Activated gamma-delta T cell treated with anti-CD3 and anti-CD28 coated beads, Interleukin-2, amount 50 U/mL, for 16 hours (primary cell): ENCODE data around the gene ZNF28.
"Not testable (repeated sequence)": the region's sequence is repeated elsewhere in the genome, so short reads cannot be mapped to it uniquely, and the experiment has no call there.

Experiments
- DNase-seq: peaks from one replicate; pipeline ENCODE4 v3.0.0-alpha.2; 2020; ENCODE audit warnings: low read depth

ZNF28 gene

DNA sequence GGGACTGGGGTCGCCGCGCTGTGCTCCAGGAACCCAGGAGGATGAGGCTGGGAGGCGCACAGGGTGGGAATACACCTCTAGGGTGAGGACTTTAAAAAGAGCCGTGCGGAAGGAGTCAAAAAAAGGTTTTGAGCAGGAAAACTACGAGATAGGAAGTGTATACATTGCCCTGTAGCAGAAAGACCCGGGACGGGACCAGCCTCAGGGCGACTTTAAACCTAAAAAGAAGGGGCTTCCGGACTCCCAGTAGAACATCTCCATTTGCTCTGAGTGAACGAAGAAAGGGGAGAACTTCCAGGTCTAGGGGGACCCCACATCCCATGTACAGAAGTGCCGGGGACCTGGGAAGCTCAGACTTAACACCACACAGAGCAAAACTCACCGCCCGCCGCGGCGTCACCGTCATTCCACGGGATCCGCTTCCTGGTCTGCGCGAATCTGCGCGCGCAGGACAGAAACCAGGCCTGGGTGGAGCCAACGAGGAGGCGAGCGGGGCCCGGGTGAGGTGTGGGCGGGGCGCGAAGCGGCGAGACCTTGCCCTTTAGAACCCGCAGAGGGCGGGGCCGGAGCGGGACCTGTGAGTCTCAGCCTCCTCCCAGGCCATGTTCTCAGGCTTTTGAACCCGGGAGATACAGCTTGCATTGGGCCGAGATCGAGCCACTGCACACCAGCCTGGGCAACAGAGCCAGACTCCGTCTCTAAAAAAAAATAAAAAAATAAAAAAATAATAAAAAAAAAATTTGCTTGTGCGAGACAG is at the start of gene ZNF28:
Gene ZNF28, minus strand, starts transcription at position 430 of the 757 bp plus-strand sequence. CDS start 3,675 bp downstream, outside the sequence.
- peak; percentile 43 for DNase-seq

GRCh38 chr19:52868031-52868430 is 46.6 kb upstream of the ZNF28 start:
- not testable (repeated sequence) for DNase-seq

GRCh38 chr19:52857378-52858191 is 36.2 kb upstream of the ZNF28 start, which contains the start of gene ZNF468:
TSS of gene ZNF468 (minus strand) at chr19:52857619. CDS start at chr19:52854272, 3,347 bp downstream.
- DNase-seq, result peak; percentile 60

DNA sequence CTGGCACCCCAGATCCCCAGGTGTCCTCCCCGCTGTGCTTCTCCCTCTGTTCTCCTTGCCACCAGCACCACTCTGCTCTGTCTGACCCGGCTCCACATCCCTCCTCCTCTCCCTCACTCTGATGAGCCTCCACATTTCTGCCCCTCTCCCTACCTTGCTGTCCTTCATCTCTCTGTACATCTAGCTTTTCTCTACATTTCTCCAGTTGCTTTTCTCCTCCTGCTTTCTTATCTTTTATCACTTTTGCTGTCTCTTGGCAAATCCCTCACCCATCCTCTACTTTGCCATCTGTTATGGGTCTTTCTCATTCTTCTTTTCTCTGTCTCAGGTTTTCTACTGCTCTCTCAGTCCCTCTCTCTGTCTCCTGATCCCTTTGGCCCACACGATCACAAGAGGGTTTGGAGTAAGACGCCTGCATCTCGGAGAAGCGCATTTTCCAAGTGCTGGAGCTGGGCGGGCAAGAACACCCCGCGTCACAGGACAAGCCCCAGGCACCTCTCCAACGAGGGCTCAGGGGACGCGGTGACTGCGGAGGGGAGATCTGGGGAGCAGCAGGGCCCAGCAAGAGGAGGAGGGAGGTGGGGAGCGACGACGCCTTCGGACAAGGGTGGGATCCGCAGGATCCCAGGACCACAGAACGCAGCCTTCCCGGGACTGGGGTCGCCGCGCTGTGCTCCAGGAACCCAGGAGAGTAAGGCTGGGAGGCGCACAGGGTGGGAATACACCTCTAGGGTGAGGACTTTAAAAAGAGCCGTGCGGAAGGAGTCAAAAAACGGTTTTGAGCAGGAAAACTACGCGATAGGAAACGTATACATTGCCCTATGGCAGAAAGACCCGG is 35.3 kb upstream of the ZNF28 start:
- not testable (repeated sequence) for DNase-seq

DNA sequence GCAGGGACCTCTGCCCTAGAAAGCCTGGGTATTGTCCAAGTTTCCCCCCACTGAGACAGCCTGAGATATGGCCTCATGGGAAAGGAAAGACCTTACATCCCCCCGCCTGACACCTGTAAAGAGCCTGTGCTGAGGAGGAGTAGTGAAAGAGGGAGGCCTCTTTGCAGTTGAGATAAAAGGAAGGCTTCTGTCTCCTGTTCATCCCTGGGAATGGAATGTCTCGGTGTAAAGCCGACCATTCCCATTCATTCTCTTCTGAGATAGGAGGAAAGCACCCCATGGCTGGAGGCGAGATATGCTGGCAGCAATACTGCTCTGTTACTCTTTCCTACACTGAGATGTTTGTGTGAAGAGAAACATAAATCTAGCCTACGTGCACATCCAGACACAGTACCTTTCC is 25.9 kb upstream of the ZNF28 start:
- not testable (repeated sequence) for DNase-seq

DNA sequence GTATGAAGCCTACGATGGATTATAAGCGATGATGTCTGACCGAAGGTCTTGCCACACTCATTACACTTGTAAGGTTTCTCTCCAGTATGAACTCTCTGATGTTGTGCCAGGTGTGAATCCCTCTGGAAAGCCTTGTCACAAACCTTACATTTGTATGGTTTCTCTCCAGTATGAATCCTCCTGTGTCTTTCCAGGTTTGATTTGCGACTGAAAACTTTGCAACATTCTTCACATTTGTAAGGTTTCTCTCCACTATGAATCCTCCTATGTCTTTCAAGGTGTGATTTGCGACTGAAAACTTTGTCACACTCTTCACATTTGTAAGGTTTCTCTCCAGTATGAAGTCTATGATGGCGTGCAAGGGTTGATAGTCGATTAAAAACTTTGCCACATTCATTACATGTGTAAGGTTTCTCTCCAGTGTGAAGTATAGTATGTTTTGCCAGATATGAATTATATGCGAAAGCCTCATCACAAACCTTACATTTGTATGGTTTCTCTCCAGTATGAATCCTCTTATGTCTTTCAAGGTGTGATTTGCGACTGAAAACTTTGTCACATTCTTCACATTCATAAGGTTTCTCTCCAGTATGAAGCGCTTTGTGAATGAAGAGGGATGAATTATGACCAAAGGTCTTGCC is 19.5 kb upstream of the ZNF28 start:
- DNase-seq, result not testable (repeated sequence)

DNA sequence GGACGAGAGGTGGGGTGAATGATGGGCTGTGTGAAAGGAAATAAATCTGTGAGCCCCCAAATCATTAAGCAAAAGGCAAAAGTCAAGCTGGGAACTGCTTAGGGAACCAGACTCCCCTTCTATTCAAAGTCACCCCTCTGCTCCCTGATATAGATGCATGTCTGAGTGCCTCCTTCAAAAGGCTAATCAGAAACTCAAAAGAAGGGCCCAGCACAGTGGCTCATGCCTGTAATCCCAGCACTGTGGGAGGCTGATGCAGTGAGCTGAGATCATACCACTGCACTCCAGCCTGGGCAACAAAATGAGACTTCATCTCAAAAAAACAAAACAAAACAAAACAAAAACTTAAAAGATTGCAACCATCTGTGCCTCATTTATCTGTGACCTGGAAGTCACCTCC is 12.9 kb upstream of the ZNF28 start:
- DNase-seq, result not testable (repeated sequence)

- DNase-seq, result not testable (repeated sequence)
These were observed 12.1 kb upstream of the ZNF28 start for GRCh38 chr19:52833541-52833940.

DNA sequence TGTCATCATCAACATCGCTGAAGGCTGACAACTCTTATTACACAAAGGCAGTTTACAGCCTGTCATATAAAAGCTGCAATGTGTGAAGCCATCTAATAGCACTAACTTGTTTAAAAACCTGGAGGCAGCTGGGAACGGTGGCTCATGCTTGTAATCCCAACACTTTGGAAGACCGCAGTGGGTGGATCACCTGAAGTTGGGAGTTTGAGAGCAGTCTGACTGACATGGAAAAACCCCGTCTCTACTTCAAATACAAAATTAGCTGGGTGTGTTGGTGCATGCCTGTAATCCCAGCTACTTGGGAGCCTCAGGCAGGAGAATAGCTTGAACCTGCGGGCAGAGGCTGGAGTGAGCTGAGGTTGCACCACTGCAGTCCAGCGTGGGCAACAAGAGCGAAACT is 8.4 kb upstream of the ZNF28 start:
- not testable (repeated sequence) for DNase-seq

GRCh38 chr19:52825765-52826164 is 4.3 kb upstream of the ZNF28 start:
- no peak for DNase-seq

GRCh38 chr19:52823676-52824075 is 2.2 kb upstream of the ZNF28 start:
- DNase-seq, result no peak

GRCh38 chr19:52820472-52821203 is 795 bp downstream of the ZNF28 start:
- DNase-seq, result not testable (repeated sequence)

DNA sequence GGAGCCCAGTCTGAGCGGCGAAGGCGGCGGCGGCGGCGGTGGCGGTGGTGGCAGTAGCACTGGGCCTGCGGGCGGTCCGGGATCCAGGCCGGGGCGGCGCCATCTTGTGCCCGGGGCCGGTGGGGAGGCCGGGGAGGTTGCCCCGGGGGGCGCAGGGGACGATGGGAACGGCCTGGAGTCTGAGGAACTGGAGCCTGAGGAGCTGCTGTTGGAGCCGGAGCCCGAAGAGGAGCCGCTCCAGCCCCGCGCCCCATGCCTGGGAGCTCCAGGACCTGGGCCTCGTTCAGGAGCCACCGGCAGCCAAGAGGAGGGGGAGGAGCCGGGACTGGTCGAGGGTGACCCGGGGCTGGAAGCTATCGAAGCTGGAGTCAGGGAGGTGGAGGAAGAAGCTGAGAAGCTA is 11.6 kb downstream of the ZNF28 start:
- no peak for DNase-seq

DNA sequence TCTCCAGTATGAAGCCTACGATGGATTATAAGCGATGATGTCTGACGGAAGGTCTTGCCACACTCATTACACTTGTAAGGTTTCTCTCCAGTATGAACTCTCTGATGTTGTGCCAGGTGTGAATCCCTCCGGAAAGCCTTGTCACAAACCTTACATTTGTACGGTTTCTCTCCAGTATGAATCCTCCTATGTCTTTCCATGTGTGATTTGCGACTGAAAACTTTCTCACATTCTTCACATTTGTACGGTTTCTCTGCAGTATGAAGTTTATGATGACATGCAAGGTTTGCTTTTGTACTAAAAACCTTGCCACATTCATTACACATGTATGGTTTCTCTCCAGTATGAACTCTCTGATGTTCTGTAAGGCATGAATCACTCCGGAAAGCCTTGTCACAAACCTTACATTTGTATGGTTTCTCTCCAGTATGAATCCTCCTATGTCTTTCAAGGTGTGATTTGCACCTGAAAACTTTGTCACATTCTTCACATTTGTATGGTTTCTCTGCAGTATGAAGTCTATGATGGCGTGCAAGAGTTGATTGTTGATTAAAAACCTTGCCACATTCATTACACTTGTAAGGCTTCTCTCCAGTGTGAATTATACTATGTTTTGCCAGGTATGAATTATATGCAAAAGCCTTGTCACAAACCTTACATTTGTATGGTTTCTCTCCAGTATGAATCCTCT is 21.3 kb downstream of the ZNF28 start:
- not testable (repeated sequence) for DNase-seq

DNA sequence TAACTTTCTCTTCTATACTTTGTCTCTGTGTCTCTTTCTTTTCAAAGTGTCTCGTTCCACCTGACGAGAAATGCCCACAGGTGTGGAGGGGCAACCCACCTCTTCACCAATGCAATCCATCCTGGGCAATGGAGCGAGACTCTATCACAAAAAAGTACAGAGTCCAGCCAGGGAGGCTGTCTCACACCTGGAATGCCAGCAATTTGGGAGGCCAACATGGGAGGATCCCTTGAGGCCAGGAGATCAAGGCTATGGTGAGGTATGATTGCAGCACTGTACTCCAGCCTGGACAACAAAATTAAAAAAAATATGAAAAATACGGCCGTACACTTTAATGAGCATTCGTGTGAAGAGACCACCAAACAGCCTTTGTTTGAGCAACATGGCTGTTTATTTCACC is 32.0 kb downstream of the ZNF28 start:
- no peak for DNase-seq

DNA sequence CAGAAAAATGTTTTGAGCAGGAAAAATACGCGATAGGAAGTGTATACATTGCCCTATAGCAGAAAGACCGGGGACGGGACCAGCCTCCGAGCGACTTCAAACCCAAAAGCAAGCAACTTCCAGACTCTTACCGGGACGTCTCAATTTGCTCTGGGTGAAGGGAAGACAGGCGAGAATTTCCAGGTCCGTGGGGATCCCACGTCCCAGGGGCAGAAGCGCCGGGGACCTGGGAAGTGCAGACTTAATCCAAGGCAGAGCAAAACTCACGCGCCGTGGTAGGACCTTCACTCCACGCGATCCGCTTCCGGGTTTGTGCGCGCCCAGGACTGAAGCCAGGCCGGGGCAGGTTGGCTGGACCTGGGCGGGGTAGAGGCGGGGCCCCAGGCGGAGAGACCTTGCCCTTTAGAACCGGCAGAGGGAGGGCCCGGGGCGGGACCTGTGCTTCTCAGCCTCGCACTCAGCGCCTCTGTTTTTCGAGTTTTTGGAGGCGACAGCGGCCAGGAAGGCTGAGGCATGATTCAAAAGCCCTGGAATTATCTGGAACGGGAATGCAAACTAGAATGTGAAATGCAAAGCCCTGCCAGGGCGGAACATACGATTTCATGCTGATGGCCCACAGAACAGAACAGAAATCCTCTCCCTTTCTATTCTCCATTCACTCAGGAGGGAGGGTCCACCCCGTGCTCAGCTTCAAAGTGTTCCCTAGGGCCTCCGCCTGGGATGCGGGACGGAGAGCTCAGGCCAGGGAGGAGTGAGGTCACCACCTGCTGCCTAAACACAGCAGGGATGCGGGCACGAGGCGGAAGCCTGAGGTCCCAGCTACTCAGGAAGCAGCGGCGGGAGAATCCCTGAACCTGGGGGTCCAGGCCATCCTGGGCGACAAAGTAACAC is 34.7 kb downstream of the ZNF28 start, which contains the start of gene ZNF600:
Gene ZNF600, minus strand, starts transcription at position 328 of the 891 bp plus-strand sequence. CDS start 7,903 bp downstream, outside the sequence.
- DNase-seq, result peak; percentile 56

GRCh38 chr19:52786078-52786463 is 35.4 kb downstream of the ZNF28 start:
- no peak for DNase-seq

- DNase-seq, result no peak
These were observed 35.9 kb downstream of the ZNF28 start for GRCh38 chr19:52785506-52785905.

DNA sequence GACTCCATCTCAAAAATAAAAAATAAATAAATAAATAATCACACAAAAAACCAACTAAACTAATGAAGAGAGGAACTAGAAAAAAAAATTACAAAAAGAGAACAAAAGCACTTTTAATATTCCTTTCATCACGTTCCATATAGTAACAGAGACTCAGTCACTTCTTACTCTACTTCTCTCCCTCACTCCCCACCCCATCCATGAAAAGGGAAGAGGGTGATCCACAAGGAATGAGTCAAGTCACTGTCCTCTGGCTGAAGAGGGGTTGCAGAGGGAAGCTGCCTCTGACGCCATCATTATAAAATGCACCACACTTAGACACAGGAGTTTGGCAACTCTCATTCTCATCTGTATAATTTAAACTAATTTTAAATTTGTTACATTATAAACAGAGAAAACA is 38.6 kb downstream of the ZNF28 start:
- DNase-seq, result not testable (repeated sequence)
